ENCODE measurements around the gene SCGN. TPM values are rescaled to one million over a fixed set of nuclear protein-coding genes. Genes with fewer than 3 reads are reported as not detected.

Gene SCGN
- total RNA-seq, 4 donors from 2014 or later = 3.6 to 13.0 (median 5.0) TPM

DNA sequence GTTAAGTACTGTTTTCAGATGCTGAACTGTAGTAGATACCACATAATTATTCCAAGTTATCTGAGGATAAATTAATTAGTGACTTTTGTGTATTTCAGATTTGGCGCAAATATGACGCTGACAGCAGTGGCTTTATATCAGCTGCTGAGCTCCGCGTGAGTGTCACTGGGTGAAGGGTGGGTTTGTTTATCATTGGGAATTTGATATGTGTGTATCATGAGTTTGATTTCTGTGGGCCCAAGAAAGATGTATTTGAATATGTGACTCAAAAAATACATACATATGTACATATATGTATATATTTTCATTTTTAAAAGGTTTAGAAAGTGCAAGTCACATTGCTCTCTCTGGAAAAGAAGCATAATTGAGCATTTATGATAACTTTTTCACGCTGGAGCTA lies 17.4 kb downstream of the SCGN start:
- no peak for DNase-seq
- Histone ChIP-seq H3K9me3 (no peaks in the 10 kb centered on the region), H3K4me3 (no peak overlapping the region), H3K27ac (no peak overlapping the region), H3K27me3 (no peaks in the 10 kb centered on the region), H3K36me3 (no peaks in the 10 kb centered on the region), H3K4me1 (no peaks in the 10 kb centered on the region)
- in situ Hi-C loops (cut with MboI; ENCODE audit: low pct_ligation_motif_present in 1 of 4, low pct_unique_long_range_greater_than_20kb in 1 of 4, low sequenced_read_pairs in 3 of 4) (no loop called here), intact Hi-C loops (cut with DNase I; ENCODE audit: low total_unique reads) (no loop called here)
- TF ChIP-seq POLR2AphosphoS5 (IDR thresholded peaks at IDR 0.05) (no peak), EP300 (IDR thresholded peaks at IDR 0.05; ENCODE audit: low read depth) (no peak), POLR2A (IDR thresholded peaks at IDR 0.05) (no peak)
- TF ChIP-seq, protein P1, sequence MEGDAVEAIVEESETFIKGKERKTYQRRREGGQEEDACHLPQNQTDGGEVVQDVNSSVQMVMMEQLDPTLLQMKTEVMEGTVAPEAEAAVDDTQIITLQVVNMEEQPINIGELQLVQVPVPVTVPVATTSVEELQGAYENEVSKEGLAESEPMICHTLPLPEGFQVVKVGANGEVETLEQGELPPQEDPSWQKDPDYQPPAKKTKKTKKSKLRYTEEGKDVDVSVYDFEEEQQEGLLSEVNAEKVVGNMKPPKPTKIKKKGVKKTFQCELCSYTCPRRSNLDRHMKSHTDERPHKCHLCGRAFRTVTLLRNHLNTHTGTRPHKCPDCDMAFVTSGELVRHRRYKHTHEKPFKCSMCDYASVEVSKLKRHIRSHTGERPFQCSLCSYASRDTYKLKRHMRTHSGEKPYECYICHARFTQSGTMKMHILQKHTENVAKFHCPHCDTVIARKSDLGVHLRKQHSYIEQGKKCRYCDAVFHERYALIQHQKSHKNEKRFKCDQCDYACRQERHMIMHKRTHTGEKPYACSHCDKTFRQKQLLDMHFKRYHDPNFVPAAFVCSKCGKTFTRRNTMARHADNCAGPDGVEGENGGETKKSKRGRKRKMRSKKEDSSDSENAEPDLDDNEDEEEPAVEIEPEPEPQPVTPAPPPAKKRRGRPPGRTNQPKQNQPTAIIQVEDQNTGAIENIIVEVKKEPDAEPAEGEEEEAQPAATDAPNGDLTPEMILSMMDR (IDR thresholded peaks at IDR 0.05) = no peak
- WGBS, 2 donors (ENCODE audit: low coverage in 1 of 2) = 83 to 85% methylated on average over 5 of the region's 5 CpGs

DNA sequence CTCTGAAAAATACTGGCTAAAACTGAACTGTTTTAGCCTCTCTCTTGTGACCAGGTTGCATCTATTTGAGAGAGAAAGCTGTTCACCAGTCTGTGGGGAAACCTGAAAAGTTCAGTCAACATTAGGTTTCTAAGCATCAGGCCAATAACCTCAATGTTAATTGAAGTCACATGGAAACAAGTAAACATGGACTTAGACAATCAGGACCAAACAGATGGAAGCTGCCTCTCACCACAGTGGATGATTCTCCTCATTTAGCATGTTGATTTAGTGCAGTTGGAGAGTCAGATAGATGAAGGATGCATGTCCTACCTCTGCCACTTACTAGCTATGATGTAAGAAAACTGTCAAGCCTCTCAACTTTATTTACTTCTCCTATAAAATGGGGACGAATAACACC lies 18.2 kb downstream of the SCGN start:
- Histone ChIP-seq H3K4me1 (no peaks in the 10 kb centered on the region), H3K27me3 (no peaks in the 10 kb centered on the region), H3K4me3 (no peak overlapping the region), H3K27ac (no peak overlapping the region), H3K9me3 (no peaks in the 10 kb centered on the region), H3K36me3 (no peaks in the 10 kb centered on the region)
- in situ Hi-C loops (cut with MboI; ENCODE audit: low pct_ligation_motif_present in 1 of 4, low pct_unique_long_range_greater_than_20kb in 1 of 4, low sequenced_read_pairs in 3 of 4) (no loop called here), intact Hi-C loops (cut with DNase I; ENCODE audit: low total_unique reads) (no loop called here)
- no peak for DNase-seq
- TF ChIP-seq, protein P1 (IDR thresholded peaks at IDR 0.05) = no peak
- TF ChIP-seq POLR2A (IDR thresholded peaks at IDR 0.05) (no peak), POLR2AphosphoS5 (IDR thresholded peaks at IDR 0.05) (no peak), EP300 (IDR thresholded peaks at IDR 0.05; ENCODE audit: low read depth) (no peak)
- WGBS, 2 donors (ENCODE audit: low coverage in 1 of 2) = 48 to 50% methylated on average over 1 of the region's 1 CpG

DNA sequence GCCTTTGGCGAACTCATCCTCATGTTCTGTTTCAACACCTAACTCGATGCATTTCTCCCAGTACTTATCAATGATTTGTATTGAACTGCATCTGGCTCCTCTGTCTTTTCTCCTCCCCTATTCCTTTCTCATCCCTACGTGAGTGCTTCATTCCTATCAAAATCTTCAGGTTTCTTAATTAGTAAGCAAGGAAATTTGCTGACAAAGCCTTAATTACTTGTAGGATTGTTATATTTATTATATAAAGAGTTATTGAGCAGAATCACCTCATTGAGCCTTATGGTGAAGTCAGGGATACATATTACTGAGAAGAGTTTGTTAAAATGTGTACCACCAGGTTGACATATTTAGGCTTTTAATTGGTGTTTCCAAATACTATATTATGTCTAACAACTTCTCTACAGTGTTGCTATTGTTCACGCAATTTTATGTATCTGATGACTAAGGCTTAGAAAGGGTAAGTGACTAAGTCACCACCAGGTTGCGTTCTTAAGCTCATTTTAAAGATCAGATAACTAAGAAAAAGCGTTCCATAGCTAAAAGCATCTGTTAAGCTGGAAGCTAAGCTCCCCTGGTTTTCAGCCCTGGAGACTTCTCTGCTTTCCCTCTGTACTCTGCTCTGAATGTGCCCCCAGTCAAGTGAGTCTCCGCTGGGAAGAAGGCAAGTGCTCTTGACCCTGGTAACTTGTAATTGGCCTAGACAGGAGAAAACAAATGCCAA lies 18.9 kb downstream of the SCGN start:
- intact Hi-C loops (cut with DNase I; ENCODE audit: low total_unique reads) = no loop called here
- TF ChIP-seq POLR2A (IDR thresholded peaks at IDR 0.05) (no peak), POLR2AphosphoS5 (IDR thresholded peaks at IDR 0.05) (no peak), EP300 (IDR thresholded peaks at IDR 0.05; ENCODE audit: low read depth) (no peak)
- TF ChIP-seq, protein P1 (IDR thresholded peaks at IDR 0.05) = no peak
- in situ Hi-C loops (cut with MboI; ENCODE audit: low pct_ligation_motif_present in 1 of 4, low pct_unique_long_range_greater_than_20kb in 1 of 4, low sequenced_read_pairs in 3 of 4) = no loop called here
- no peaks in the 10 kb centered on the region for H3K27me3 ChIP-seq
- H3K36me3 ChIP-seq = no peaks in the 10 kb centered on the region
- 74 to 81% methylated on average over 6 to 7 of the region's 7 CpGs for WGBS, 2 donors (ENCODE audit: low coverage in 1 of 2)
- H3K9me3 ChIP-seq = no peaks in the 10 kb centered on the region
- H3K27ac ChIP-seq = no peak overlapping the region
- no peak for DNase-seq
- no peak overlapping the region for H3K4me3 ChIP-seq
- no peaks in the 10 kb centered on the region for H3K4me1 ChIP-seq

DNA sequence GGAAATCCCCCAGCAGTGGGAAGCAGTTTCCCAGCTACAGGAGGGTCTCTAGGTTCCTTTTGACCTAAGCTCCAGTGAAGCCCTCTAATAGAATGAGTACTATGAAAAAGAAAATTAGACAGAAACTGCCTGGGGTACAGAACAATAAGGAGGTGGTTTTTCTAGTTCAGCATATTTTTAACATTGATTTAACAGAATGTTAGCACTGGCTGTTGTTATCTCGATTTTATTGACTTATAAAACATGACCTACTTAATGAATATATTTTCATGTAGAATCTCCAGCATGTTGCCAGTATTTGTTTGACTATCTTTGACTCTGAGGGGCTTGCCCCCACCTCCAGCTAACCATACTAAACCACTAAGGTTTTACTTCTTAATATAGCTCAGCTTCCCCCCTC lies 19.6 kb downstream of the SCGN start:
- Histone ChIP-seq H3K4me1 (no peaks in the 10 kb centered on the region), H3K9me3 (no peaks in the 10 kb centered on the region), H3K27ac (no peak overlapping the region), H3K36me3 (no peaks in the 10 kb centered on the region), H3K4me3 (no peak overlapping the region), H3K27me3 (no peaks in the 10 kb centered on the region)
- intact Hi-C loops (cut with DNase I; ENCODE audit: low total_unique reads) = no loop called here
- in situ Hi-C loops (cut with MboI; ENCODE audit: low pct_ligation_motif_present in 1 of 4, low pct_unique_long_range_greater_than_20kb in 1 of 4, low sequenced_read_pairs in 3 of 4) = no loop called here
- WGBS, 2 donors (ENCODE audit: low coverage in 1 of 2) = 9 to 44% methylated on average over 1 of the region's 1 CpG
- no peak for TF ChIP-seq EP300 (IDR thresholded peaks at IDR 0.05; ENCODE audit: low read depth)
- no peak for TF ChIP-seq POLR2A (IDR thresholded peaks at IDR 0.05)
- TF ChIP-seq POLR2AphosphoS5 (IDR thresholded peaks at IDR 0.05) = no peak
- TF ChIP-seq, protein P1 (IDR thresholded peaks at IDR 0.05) = no peak
- DNase-seq = no peak

Data from transverse colon (tissue), 4 donors.